CD4-positive, alpha-beta T cell treated with Interleukin-15 for 1 hour (primary cell): Measurements from ENCODE around the gene RBFOX1.
"Not testable (repeated sequence)": the region's sequence is repeated elsewhere in the genome, so short reads cannot be mapped to it uniquely, and the experiment has no call there.

ENCODE experiments used
- DNase-seq: peaks from one replicate; pipeline ENCODE4 v3.0.0-alpha.2; 2020

RBFOX1 gene

DNA sequence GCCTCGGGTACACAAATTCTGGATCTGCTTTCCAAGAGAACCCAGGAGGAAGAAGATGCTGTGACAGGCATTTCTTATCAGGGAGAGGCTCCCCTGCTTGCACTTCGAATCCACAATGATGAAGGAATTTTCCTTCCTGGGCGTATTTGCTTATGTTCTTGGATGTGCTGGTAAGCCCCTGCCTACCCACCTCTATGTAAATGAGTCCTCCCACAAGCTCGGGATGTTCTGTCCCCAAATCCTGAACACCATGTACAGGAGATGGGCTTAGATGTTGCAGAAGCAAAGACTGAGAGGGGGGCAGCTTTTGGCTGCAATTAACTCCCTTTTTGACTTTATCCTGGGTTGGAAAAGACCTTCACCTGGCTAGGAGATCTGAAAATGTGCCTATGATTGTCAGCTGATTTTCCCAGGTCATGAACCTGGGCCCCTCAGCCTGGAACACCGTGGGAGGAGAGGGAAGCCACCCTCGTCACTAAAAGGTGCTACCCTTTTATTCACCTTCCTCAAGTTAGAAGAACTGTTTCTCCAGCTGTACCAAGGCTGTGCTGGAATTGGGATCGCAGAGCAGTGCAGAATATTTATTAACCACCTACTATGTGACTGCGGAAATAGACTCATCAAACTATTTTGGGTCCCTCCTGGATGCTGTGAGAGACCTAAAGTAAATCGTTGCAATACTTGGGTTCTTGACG lies 150.1 kb downstream of the RBFOX1 start:
- no peak for DNase-seq

DNA sequence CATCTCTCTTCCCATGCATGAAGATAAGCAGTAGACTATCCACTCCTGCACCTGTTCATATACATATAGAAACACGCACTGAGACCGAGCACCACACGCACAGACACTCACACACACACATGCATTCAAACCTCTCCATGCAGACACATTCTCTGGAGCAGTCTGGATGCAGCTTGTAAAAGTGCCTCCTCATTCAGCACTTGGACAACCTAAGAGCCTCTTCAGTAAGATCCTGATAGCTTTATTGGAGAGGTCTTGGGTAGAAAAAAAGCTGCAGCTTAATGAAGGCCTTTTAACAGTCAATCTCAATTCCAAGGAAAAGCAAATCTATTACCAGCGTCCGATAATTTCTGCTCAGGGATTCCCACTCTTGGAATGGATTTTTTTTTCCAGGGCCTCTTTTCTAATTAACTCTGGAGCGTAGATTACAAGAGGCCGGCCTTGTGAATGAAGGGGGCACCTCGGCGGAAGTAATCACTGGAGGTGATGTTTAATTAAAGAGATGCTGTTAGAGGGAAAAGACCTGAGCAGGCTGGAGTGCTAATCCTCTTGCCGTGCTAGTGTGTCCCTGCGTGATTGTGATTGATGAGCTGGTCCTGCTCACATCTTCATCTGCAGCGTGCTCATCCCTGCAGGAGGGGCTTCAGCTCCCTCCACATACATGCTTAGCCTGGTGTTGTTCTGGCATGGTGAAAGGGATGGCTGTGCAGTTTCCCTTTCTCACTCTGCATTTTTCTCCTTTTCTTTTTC lies 155.1 kb downstream of the RBFOX1 start:
- no peak for DNase-seq

DNA sequence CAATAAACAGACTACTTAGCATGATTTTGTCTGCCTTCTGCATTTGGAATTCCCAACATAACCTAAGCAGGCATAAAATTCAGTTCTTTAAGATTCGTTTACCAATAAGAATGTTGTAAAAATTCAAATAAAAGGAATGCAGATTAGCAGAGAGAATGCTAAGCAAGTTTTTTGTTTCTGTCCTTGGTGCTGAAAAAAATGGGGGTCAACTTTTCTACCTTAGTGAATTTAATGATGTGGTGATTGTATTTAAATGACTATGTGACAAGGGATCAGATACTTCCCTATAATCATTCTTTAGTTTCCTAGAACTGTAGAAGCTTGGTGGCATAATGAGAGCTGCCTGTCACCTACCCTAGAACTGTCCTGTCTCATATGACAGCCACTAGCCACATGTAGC lies 159.5 kb downstream of the RBFOX1 start:
- DNase-seq = no peak

DNA sequence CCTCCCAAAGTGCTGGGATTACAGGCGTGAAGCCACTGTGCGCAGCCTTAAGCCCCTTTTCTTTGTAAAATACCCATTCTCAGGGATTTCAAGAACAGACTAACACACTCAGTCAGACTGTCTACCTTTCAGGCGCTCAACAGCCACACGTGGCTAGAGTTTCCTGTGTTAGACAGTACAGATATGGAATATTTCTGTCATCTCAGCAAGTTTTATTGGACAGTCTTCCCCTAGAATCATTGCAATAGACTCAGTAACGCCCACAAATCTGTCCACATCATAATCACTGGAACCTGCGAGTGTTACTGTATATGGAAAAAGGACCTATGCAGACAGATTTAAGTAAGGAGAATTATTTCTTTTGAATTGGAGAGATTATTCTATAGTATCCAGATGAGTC lies 160.5 kb downstream of the RBFOX1 start:
- DNase-seq = no peak

DNA sequence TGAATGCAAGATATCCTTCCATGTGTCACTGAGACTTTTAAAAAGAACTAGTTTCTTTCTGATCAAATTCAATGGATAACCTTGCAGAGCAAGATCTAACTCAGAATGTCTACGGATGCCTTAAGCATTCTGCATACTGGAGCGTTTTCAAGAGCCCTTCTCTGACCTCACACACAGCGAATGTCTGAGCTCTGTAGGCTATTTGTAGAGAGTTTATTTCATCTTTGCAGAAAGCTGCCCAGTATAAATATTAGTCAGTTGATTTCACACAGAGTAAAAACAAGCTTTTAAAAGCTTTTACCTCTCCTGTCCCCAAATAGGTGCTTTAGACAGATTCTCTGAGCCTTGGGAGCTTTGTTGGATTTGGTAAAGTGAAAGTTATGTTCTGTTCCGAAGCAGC lies 165.0 kb downstream of the RBFOX1 start:
- DNase-seq = no peak

DNA sequence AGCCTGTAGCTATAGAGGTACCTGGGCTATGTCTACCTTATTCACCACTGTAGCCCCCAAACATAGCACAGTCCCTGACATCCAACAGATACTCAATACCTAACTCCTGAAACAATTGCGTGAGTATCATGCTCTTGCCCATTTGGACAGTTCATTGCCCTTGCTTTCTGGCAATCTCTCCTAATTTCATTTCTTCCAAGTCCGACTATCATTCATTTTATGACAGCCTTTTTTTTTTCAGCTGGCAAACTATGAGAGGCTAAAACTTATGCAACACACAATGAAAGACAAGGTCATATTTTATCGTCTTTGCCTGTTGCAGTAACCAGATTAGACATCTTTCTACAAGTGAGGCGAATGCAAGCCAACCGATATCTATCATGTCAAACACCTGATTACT lies 169.2 kb downstream of the RBFOX1 start:
- DNase-seq = no peak

DNA sequence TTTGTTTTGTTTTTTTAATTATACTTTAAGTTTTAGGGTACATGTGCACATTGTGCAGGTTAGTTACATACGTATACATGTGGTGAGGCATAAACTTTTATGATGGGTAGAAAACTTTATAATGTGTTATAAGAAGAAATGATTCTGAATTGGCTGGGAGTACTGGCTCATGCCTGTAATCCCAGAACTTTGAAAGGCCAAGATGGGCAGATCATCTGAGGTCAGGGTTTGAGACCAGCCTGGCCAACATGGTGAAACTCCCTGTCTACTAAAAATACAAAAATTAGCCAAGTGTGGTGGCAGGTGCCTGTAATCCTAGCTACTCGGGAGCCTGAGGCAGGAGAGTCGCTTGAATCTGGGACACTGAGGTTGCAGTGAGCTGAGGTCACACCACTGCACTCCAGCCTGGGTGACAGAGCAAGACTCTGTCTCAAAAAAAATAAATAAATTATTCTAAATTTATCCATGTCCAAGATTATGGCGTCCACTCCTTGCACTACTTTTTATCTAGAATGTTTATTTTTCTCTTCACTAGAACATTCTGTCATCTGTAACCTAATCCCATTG lies 170.0 kb downstream of the RBFOX1 start:
- not testable (repeated sequence) for DNase-seq

DNA sequence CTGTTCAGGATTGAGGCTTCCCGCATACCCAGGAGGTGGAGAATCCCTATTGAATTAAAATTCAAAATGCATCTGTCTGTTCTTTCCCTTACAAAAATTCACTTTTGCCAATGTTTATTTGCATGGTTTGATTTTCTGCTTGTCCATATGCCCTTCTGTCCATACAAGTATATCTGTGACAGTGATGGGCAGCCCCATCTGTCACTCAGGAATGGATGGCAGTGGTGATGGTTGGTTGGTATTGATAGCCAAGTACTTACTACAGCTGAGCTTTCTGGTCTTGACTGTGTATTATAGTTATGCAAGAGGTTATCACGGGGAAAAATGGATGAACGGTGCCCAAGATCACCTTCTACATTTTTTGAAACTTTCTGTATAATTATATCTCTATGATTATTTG lies 171.0 kb downstream of the RBFOX1 start:
- no peak for DNase-seq

DNA sequence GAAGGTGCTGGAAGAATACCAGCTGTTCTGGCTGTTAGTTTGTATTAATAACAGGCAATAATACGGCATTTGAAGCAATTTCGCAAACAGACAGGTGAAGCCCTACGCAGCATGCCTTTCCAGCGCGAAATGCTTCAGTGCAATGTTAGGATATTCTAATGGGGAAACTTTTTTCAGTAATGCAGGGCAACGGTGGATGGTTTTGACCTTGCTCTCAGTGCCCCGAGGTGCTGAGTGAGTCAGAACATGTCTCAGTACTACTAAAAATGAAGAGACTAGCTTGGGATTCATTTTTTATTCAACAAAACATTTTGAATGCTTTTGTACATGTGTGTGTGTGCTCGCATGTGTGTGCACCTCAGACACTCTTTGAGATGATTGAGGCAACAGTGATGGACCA lies 172.2 kb downstream of the RBFOX1 start:
- DNase-seq = no peak

DNA sequence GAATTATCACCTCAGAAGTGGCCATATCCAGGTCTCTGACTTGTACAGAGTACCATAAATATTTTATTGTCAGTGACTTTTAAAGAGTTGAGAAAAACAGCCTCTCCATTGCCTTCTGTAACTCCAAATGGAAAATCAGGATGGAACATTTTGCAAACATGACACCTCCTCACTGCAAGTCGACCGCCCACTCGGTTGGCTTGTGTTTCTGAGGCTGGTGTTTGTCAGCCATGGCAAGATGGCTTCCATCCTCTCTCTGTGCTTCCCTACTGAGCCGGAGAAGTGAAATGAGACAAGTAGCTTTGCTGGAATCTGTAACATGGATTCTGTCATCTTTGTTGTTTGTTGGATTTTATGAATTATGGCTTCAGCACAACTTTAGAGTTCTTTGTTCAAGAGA lies 172.8 kb downstream of the RBFOX1 start:
- DNase-seq = no peak

DNA sequence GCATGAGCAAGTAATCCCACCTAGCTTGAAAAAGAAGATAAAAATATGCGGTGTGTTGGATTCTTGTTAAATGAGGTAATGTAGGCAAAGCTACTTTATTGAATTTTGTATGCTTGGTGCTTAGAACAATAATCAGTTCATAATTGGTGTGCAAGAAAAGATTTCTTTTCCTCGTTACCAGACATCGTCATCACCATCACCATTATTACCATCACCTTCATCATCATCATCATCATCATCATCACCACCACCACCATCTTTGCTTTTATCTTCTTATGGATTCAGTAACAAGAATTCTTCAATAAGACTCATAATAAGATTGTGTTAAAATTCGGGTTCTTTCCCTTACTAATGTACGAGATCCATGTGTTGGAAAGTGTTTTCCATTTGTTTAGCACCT lies 173.7 kb downstream of the RBFOX1 start:
- DNase-seq = no peak

DNA sequence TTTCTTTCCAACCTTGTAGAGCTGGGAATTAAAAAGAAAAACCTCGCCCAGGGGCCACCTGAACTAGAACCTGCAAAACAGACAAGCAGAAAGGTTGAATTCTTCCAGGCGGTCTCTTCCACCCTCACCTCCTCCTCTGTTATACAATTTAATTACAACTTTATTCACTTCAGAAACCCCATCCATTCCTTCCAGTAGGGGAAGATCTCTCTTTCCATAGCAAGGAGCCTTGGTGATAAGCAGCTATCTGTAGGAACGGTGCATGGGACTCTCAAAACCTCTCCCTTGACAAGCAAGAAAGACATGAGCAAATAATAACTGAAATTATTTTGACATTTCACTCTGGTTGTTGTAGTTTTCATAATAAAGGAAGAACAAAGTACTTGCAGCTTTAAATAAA lies 176.0 kb downstream of the RBFOX1 start:
- DNase-seq = no peak

DNA sequence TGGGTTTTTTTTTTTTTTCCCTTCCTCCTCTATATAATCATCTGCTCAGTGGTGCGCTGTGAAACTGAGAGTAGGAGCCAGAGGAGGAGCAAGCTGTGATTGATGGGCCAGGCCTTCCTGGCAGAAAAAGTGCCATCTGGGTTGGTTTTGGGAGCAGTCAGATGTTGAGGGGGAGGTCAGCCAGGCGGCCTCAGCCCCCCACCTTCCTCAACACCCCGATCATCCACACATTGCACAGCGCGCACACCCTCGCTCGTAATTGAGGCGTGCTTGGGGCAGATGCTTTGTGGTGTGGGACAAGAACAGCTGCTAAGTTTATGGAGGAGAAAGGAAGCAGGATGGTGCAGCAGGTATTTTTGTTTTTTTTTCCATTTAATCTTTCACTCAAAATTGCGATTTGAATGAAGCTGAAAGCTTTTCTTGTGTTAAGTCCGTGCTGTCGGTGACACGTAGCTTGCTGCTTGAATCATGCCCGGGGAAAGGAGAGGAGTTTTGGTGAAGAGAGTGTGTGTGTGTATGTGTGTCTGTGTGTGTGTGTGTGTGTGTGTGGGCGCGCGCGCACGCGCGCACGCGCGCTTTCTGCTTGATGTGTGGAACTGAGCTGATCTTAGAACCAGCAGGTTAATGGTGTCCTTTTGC lies 177.4 kb downstream of the RBFOX1 start:
- DNase-seq = no peak

DNA sequence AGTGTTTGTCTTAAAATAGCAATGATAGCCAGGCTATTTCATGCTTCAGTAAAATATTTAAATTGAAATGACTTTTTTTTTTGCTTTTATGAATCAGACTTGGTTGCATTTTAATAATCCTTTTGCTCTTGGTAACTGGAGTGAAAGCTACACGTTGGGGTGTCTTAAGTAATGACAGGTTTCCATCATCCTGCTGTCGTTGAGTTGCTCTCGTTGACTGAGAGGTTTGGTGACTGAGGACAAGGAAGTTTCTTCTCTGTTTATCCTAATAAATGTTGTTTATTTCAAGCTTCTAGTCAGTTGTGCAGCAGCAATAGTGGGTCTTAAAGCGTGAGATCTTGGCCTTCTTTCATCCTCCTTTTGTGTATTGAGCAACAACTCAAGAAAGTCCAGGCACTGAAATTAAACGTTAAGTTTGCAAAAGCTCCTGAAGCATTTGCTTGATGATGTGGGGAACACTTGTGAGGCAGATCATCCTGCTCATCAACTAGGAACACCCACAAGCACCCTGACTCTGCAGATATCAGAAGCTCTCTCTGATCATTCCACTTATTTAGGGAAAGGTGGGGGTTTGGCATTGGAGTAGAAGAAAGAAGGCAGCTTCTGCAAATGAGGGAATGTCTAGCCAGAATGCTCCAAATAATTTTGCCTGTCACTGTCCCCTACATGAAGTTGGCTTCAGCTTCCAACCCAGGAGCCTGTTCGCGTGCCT lies 179.1 kb downstream of the RBFOX1 start:
- no peak for DNase-seq

DNA sequence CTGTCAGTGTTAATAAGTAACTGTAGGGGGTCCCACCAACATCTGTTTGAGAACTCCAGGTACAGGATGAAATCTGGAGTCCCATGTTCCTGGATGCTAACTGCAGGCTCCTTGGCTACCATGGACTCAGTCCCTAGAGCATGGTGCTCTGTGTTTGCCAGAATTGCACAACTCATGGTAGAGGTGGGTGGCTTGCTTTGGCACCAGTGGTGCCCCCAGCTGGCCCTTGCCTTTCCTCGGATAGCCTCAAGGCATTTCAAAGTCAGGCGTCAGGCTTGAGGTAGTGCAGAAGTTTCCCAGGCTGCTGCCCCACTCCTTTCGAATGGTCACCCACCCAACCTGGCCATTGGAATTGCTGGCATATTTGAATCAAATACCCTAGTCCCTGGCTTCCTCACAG lies 179.9 kb downstream of the RBFOX1 start:
- no peak for DNase-seq

DNA sequence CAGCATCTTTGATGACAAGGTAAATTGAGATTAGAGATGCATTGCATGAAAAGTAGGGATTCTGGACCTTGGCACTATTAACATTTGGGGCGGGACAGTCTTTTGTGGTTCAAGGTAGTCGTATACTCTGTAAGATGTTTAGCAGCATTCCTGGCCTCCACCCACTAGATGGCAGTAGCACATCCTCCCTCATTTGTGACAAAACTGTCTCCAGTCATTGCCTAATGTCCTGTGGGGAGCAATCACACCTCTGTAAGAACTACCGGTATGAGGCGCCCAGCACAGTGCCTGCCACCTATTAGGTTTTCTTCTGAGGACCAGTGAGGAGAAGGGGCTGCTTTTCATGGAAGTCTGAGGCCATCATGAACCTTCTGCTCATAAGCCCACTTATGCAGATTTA lies 180.8 kb downstream of the RBFOX1 start:
- DNase-seq = no peak

DNA sequence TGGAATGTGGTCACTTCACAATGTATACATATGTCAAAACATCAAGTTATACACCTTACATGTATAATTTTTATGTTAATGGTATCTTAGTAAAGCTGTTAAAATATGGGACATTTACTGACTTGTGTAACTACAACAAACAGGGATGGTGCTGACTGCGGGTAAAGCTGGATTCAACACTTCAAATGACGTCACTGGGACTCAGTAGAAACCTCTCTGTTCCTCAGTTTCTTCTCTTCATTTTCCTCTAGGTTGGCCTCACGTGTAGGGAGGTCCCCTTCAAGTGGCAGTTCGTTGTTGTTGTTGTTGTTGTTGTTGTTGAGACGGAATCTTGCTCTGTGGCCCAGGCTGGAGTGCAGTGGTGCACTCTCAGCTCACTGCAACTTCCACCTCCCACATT lies 182.9 kb downstream of the RBFOX1 start:
- no peak for DNase-seq

DNA sequence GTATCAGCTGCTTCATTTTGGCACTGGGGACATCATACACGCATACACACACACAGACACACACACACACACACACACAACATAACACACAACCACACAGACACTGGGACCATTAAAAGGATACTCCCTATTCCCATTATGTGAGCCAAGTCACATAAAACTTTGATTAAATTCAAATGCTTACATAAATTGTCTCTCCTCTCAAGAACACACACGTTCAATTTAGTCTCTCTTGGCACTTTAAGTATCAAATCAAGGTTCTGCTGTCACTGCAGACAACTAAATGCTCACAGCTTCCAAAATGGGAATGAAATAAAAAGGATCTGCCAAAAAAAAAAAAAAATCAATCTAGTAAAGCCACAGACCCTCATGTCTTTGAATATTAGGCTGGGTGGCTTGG lies 184.9 kb downstream of the RBFOX1 start:
- DNase-seq = no peak

DNA sequence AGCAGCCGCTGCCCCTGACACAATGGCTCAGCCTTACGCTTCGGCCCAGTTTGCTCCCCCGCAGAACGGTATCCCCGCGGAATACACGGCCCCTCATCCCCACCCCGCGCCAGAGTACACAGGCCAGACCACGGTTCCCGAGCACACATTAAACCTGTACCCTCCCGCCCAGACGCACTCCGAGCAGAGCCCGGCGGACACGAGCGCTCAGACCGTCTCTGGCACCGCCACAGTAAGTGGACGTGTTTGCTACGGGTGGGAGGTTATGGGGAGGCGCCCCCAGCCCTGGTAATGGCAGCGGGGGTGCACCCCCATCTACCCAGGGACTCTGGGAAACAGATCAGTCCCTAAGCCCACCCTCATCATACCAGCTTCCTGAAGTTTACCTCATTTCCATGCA lies 185.5 kb downstream of the RBFOX1 start:
- no peak for DNase-seq

DNA sequence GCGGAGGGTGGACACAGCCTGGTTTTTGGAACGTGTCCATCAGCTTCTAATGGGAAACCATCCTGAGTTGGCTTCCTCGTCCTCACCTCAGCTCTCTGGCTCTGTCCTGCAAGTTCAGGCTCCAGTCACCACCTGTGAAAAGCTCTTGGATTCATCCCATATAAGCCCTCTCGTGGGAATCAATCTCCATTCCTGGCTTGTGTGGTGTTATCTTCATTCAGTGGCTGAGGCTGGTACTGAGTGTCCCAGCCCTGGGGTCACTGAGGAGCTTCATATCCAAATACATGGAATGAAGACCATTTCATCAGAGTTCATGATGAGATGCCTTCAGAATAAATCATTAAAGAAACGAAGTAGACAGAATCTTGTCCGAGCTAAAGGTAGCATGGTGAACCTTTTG lies 189.2 kb downstream of the RBFOX1 start:
- DNase-seq = no peak

DNA sequence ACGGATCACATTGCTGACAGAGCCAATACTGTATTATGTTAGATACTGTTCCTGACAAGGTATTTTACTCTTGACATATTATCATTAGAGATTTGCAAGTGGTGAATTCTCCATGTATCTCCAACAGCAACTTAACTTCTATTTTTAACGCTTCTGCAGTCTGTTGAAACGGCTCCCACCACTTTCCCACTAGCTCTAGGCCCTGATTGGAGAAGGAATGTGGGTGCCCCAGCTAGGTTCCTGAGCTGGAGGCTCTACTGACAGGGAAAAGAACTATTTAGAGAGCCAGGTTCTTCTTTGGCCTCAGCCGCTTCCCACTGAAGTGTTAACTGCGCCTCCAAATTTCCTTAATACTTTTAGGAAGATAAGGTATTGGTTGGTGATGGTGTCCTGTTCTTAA lies 191.8 kb downstream of the RBFOX1 start:
- no peak for DNase-seq

DNA sequence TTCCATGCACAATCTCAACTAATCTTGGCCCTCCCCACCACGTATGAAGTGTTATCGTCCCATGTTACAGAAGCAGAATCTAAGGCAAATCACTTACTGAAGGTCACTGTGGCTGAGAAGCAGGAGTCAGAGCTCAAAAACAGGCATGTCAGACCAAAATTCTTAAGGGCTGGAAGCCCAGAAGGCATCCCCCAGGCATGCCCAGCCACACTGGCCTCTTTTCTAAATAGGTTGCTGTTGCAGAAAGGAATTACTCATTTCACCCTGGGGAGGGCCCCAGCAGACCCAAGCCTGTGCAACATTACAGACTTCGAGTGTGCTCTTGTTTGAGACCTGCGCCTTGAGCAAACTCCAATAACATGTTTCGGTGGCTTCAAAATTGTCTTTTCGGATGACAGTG lies 194.1 kb downstream of the RBFOX1 start:
- no peak for DNase-seq

DNA sequence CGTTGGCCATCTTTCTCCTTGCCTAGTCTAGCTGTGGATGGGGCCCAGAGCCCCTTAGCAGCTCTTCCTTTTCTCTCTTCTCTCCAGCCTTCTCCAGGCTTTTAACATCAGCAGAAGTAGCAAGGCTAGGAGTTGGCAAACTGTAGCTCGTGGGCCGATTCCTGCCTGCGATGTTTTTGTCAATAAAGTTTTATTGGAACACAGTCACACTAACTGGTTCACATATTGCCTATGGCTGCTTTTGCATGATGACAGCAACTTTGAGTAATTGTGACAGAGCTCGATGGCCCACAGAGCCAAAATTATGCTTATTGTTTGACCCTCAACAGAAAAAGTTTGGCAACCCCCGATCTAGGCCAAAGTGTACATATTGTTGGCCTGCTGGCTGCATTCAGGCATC lies 199.9 kb downstream of the RBFOX1 start:
- DNase-seq = no peak
